Stimulated activated CD4-positive, alpha-beta T cell treated with anti-CD3 and anti-CD28 coated beads, Interleukin-15, amount 100 ng/mL, for 1 hour (primary cell): ENCODE measurements around the gene ARHGAP22.

Source experiments
- DNase-seq, 2 donors: peaks; one replicate each; pipeline ENCODE4 v3.0.0-alpha.2; 2020; ENCODE audit warnings: low read depth in 1 of 2, low spot score in 1 of 2

Gene ARHGAP22

GRCh38 chr10:48533951-48534720 lies 70.7 kb downstream of the ARHGAP22 start:
- DNase-seq: no peak

GRCh38 chr10:48533540-48533939 lies 71.3 kb downstream of the ARHGAP22 start:
- DNase-seq: no peak

GRCh38 chr10:48531486-48531885 lies 73.4 kb downstream of the ARHGAP22 start:
- no peak for DNase-seq

GRCh38 chr10:48529331-48529730 lies 75.5 kb downstream of the ARHGAP22 start:
- DNase-seq: no peak

GRCh38 chr10:48527756-48528155 lies 77.1 kb downstream of the ARHGAP22 start:
- DNase-seq: no peak

GRCh38 chr10:48526846-48527505 lies 77.9 kb downstream of the ARHGAP22 start:
- DNase-seq: no peak

- DNase-seq: no peak
Observed at GRCh38 chr10:48526011-48526821, 78.7 kb downstream of the ARHGAP22 start.

GRCh38 chr10:48525113-48525512 lies 79.8 kb downstream of the ARHGAP22 start:
- no peak for DNase-seq

- DNase-seq: no peak
Observed at GRCh38 chr10:48523820-48524758, 80.8 kb downstream of the ARHGAP22 start.

- no peak for DNase-seq
Observed at GRCh38 chr10:48523212-48523819, 81.6 kb downstream of the ARHGAP22 start.

- DNase-seq: no peak
Observed at GRCh38 chr10:48522011-48522765, 82.7 kb downstream of the ARHGAP22 start.

GRCh38 chr10:48520594-48520993 lies 84.3 kb downstream of the ARHGAP22 start:
- DNase-seq: no peak

GRCh38 chr10:48520184-48520506 lies 84.7 kb downstream of the ARHGAP22 start:
- no peak for DNase-seq

- DNase-seq: no peak
Observed at GRCh38 chr10:48519481-48520183, 85.2 kb downstream of the ARHGAP22 start.

GRCh38 chr10:48518986-48519385 lies 85.9 kb downstream of the ARHGAP22 start:
- DNase-seq: no peak

- DNase-seq: no peak
Observed at GRCh38 chr10:48517911-48518811, 86.7 kb downstream of the ARHGAP22 start.

GRCh38 chr10:48517482-48517881 lies 87.4 kb downstream of the ARHGAP22 start:
- no peak for DNase-seq

- DNase-seq: no peak
Observed at GRCh38 chr10:48516911-48517310, 88.0 kb downstream of the ARHGAP22 start.
